Measurements from ENCODE around the gene PTCD2. TPM values are rescaled to one million over a fixed set of nuclear protein-coding genes. Genes with fewer than 3 reads are reported as not detected.

The PTCD2 gene
- total RNA-seq, 4 donors from 2014 or later: 4.8 to 10.2 (median 7.7) TPM

DNA sequence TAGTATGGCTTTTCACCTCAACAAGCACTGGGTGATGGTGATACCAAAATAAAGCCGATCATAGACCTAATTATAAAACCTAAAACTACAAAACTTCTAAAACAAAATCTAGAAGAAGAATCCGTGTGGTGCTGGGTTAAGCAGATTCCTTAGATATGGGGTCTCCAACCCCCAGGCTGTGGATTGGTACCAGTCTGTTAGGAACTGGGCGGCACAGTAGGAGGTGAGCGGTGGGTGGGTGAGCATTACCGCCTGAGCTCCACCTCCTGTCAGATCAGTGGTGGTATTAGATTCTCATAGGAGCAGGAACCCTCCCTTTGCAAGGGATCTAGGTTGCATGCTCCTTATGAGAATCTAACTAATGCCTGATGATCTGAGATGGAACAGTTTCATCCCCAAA is 33.4 kb upstream of the PTCD2 start:
- TF ChIP-seq, protein P1, sequence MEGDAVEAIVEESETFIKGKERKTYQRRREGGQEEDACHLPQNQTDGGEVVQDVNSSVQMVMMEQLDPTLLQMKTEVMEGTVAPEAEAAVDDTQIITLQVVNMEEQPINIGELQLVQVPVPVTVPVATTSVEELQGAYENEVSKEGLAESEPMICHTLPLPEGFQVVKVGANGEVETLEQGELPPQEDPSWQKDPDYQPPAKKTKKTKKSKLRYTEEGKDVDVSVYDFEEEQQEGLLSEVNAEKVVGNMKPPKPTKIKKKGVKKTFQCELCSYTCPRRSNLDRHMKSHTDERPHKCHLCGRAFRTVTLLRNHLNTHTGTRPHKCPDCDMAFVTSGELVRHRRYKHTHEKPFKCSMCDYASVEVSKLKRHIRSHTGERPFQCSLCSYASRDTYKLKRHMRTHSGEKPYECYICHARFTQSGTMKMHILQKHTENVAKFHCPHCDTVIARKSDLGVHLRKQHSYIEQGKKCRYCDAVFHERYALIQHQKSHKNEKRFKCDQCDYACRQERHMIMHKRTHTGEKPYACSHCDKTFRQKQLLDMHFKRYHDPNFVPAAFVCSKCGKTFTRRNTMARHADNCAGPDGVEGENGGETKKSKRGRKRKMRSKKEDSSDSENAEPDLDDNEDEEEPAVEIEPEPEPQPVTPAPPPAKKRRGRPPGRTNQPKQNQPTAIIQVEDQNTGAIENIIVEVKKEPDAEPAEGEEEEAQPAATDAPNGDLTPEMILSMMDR (IDR thresholded peaks at IDR 0.05): no peak
- ATAC-seq (ENCODE audit: low FRiP score) (no peak), DNase-seq (ENCODE audit: low spot score) (no peak)

DNA sequence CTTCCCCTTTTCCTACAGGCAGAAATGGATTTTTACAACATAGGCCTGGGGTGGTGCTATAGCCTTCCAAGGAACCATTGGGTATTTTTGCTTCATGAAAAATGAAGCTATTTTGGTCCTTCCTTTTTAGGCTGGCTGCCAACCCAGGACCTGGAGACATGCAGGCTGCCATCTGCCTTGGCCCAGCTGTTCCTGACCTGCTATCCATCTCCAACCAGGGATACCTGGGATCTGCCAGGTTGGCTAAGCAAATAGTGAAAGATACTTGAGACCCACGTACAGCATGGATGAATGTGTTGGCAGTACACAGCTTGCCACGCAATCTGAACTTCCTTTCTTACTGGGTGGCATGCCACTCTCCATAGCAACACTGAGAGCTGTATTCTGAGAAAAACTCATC is 31.2 kb upstream of the PTCD2 start:
- no peak for DNase-seq (ENCODE audit: low spot score)
- TF ChIP-seq, protein P1 (IDR thresholded peaks at IDR 0.05): no peak
- ATAC-seq (ENCODE audit: low FRiP score): no peak

DNA sequence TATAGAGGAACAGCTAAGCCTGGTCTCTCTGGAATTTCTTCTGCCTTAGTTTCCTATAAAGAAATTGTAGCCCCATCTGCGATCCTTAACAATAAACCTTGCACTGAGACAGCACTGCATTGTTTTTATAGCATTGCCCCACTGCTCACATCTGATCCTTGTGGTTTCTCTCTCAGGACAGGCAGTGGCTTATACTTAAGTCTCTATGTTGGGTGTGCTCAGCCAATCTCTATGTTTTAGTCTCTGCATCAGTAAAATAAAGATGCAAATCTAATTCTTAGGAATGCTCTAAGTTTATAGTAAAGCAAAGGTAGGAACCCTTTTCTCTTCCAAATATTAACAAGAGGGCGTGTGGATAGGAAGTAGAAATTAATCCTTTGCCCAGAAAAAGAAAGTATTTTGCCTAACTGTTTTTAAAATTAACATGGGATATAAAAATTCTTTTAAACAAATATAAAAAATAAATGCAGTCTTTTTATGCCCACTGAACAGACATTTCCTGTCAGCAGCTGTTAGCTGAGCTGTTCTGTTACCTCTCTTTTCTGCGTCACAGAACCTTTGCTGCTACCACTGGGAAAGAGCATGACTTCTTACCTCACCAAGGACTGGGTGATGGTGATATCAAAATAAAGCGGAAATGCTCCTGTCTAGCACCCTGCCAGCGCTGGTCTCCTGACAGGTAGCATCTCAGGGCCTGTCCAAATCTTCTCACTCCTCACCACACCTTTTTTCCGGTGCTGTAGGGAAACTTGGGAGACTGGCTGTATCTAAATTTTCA is 29.6 kb upstream of the PTCD2 start:
- DNase-seq (ENCODE audit: low spot score) (no peak), ATAC-seq (ENCODE audit: low FRiP score) (no peak)
- TF ChIP-seq, protein P1 (IDR thresholded peaks at IDR 0.05): no peak

DNA sequence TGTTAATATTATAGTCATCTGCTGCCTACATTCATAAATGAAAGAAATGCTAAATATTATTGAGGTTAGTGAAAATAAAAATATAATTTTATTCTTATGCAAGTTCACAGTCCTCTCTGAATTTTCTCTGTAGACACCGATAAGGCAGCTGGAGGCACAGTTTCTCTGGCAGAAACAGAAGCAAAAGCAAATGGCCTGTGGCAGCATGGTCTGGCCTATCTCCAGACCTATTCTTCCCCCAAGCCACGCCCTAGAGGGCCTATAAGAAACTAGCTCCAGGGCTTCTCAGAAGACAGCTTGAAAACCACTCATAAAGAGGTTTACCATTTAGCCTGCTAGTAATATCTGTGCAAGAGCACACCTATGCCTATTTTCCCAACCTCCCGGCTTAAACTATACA is 28.6 kb upstream of the PTCD2 start:
- ATAC-seq (ENCODE audit: low FRiP score) (no peak), DNase-seq (ENCODE audit: low spot score) (no peak)
- TF ChIP-seq, protein P1 (IDR thresholded peaks at IDR 0.05): no peak

DNA sequence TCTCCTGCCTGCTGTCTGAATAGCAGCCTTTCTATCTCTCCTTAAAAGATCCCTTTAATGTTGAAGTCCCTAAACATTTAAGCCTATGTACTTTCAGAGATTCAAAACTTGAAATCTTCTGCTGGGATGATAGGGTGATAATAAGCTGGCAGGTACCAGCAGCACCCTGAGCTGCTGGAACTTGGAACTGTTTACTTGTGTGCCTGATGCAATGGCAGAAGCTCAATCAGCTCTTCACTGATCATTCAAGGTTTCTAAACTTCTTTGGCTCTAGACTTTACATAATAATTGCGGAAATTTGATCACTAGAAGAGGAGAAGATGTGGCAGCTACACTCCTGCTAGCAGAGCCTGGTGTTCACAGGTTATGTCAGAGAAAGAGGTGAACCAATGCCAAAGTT is 27.8 kb upstream of the PTCD2 start:
- no peak for ATAC-seq (ENCODE audit: low FRiP score)

DNA sequence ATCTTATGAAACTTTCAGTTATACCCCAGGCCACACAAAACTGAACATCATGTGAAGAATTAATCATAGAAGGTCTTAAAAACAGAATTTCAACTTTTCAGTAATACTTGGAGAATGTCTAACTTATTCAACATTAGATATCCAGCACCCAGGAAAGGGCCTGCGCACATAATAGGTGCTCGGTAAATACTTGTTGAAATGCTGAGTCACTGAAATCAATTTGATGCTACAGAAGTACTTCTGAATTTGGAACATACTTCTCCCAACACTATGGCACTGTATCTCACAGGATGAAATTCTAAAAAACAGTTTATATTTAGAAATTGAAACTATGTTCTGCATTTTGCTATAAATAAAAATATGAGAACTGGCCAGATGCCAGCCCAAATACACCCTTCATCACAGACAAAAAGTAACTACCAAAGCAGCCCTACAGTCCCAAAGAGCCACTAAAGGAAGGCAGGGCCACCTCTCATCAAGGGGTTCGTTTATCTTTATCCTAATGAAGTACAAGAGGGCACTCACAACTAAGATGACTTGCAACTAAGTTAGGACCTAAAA is 26.6 kb upstream of the PTCD2 start:
- ATAC-seq (ENCODE audit: low FRiP score): no peak
- DNase-seq (ENCODE audit: low spot score): no peak
- TF ChIP-seq, protein P1 (IDR thresholded peaks at IDR 0.05): no peak

More for the DNA sequence above, 27.8 kb upstream of the PTCD2 start:
- no peak for DNase-seq (ENCODE audit: low spot score)
- TF ChIP-seq, protein P1 (IDR thresholded peaks at IDR 0.05): no peak

DNA sequence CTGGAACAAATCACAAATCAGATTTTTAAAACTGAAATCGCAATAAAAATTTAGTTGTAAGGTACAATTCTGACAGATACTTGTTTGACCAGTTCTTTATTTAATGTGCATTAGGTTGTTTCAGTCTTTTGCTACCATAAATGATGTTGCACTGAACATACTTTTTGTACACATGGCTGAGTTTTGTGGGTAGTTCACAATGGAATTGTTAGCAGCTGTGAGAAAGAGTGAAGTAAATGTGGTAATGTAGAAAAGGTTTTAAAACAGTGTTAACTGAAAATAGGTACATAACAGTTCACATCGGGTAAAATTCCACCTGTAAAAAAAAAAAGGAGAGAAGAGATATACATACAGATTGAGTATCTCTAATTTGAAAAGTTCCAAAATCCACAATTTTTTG is 25.7 kb upstream of the PTCD2 start:
- no peak for ATAC-seq (ENCODE audit: low FRiP score)
- TF ChIP-seq, protein P1 (IDR thresholded peaks at IDR 0.05): no peak

More for the DNA sequence above, 25.7 kb upstream of the PTCD2 start:
- DNase-seq (ENCODE audit: low spot score): no peak
